Common myeloid progenitor, CD34-positive (primary cell): Measurements from ENCODE around the gene ADAMTSL5.

Experiments
- CTCF ChIA-PET: fragments of 350-600 bp; sonication (Branson Sonifier 250); formaldehyde crosslinking; loops from one replicate; lab custom pipeline; 2021; ENCODE audit warnings: antibody characterized with exemption; lab: Charles Lee
- POLR2A ChIA-PET: fragments of 350-600 bp; sonication (Branson Sonifier 250); formaldehyde crosslinking; loops from one replicate; lab custom pipeline; 2021; ENCODE audit warnings: antibody characterized with exemption; lab: Charles Lee
- DNase-seq, 3 donors: peaks; one replicate each; pipeline versions ENCODE4 v3.0.0 to v3.0.0-alpha.2; 2013
- H3K27ac ChIP-seq, 2 experiments: 1 replicate in 1 of 2; 2 replicates in 1 of 2; pipeline ENCODE4 v1.7.0; 2013; ENCODE audit warnings: inconsistent platforms in 2 of 2, low read length in 2 of 2, mild to moderate bottlenecking in 2 of 2, low read depth in 1 of 2, moderate library complexity in 1 of 2; ENCODE audit not compliant: severe bottlenecking in 2 of 2, insufficient read depth in 1 of 2, poor library complexity in 1 of 2
- H3K27me3 ChIP-seq, 5 experiments: replicated peaks in 2 of 5; 1 replicate in 3 of 5; 2 replicates in 2 of 5; pipeline versions ENCODE4 v1.6.1 to v1.7.0; 2013; ENCODE audit warnings: low read length in 4 of 5, mild to moderate bottlenecking in 2 of 5, moderate library complexity in 2 of 5, inconsistent platforms in 1 of 5; ENCODE audit not compliant: insufficient read depth in 5 of 5, control insufficient read depth in 4 of 5
- H3K36me3 ChIP-seq, 4 experiments: 1 replicate in 2 of 4; 2 replicates in 2 of 4; pipeline versions ENCODE4 v1.6.1 to v1.7.0; 2013; ENCODE audit warnings: low read length in 3 of 4, control low read depth in 1 of 4, mild to moderate bottlenecking in 1 of 4; ENCODE audit not compliant: control insufficient read depth in 4 of 4, insufficient read depth in 4 of 4
- H3K4me1 ChIP-seq, 4 experiments: 1 replicate in 3 of 4; 2 replicates in 1 of 4; pipeline versions ENCODE4 v1.6.1 to v1.7.1; 2013; ENCODE audit warnings: low read length in 3 of 4, mild to moderate bottlenecking in 3 of 4, control low read depth in 1 of 4, inconsistent platforms in 1 of 4, moderate library complexity in 1 of 4; ENCODE audit not compliant: control insufficient read depth in 4 of 4, insufficient read depth in 4 of 4; ENCODE audit errors: control extremely low read depth in 1 of 4
- H3K4me3 ChIP-seq, 7 experiments: 1 replicate in 4 of 7; 2 replicates in 3 of 7; pipeline versions ENCODE4 v1.5.1 to v1.7.0; 2013; ENCODE audit warnings: mild to moderate bottlenecking in 7 of 7, low read length in 6 of 7, moderate library complexity in 6 of 7, inconsistent platforms in 2 of 7, low read depth in 2 of 7, control low read depth in 1 of 7; ENCODE audit not compliant: insufficient read depth in 4 of 7, control insufficient read depth in 1 of 7; ENCODE audit errors: extremely low read depth in 1 of 7
- H3K9me3 ChIP-seq, 5 experiments: 1 replicate in 4 of 5; 2 replicates in 1 of 5; pipeline versions ENCODE4 v1.6.1 to v1.7.1; 2013; ENCODE audit warnings: low read length in 4 of 5, mild to moderate bottlenecking in 2 of 5, inconsistent platforms in 1 of 5, low read depth in 1 of 5, moderate library complexity in 1 of 5; ENCODE audit not compliant: control insufficient read depth in 4 of 5, insufficient read depth in 2 of 5; ENCODE audit errors: control extremely low read depth in 1 of 5
- WGBS: methylation state at CpG from one replicate; pipeline ENCODE4 v1.1.5; 2013; ENCODE audit not compliant: insufficient coverage; 5-methylcytosine and 5-hydroxymethylcytosine counted together

Gene ADAMTSL5

GRCh38 chr19:1513499-1514294 lies 878 bp upstream of the ADAMTSL5 start:
- peaks cover 0 to 8% (median 5%) of the 10 kb centered on the region in 4 experiments for H3K4me1 ChIP-seq
- H3K4me3 ChIP-seq, result peak overlapping the region in 3 of 7 experiments; percentile 2 to 19 (median 6)
- H3K27me3 ChIP-seq, result peaks cover 0 to 79% (median 24%) of the 10 kb centered on the region in 5 experiments
- DNase-seq, result peak; percentile 52 to 73 (median 66)
- no peaks in the 10 kb centered on the region for H3K36me3 ChIP-seq
- peaks cover 0 to 9% (median 3%) of the 10 kb centered on the region in 5 experiments for H3K9me3 ChIP-seq
- no peak overlapping the region for H3K27ac ChIP-seq
- CTCF ChIA-PET, result interaction anchor here (1.4 kb wide), 1 partner anchor 99 kb away, joined by 3 read pairs; no protein-coding TSS in a partner anchor
- POLR2A ChIA-PET, result no interaction called here
- WGBS, result 12% methylated on average over 33 of the region's 52 CpGs

GRCh38 chr19:1511318-1512317 lies 1.2 kb downstream of the ADAMTSL5 start:
- Histone ChIP-seq H3K27ac (no peak overlapping the region), H3K27me3 (peaks cover 0 to 73% (median 20%) of the 10 kb centered on the region in 5 experiments), H3K9me3 (peaks cover 0 to 9% (median 3%) of the 10 kb centered on the region in 5 experiments), H3K4me1 (peaks cover 0 to 20% (median 14%) of the 10 kb centered on the region in 4 experiments), H3K4me3 (no peak overlapping the region), H3K36me3 (no peaks in the 10 kb centered on the region)
- POLR2A ChIA-PET, result no interaction called here
- WGBS, result 53% methylated on average over 7 of the region's 22 CpGs
- CTCF ChIA-PET, result no interaction called here
- DNase-seq, result no peak

- Histone ChIP-seq H3K27me3 (peaks cover 0 to 70% (median 18%) of the 10 kb centered on the region in 5 experiments), H3K27ac (no peak overlapping the region), H3K4me1 (peaks cover 0 to 20% (median 14%) of the 10 kb centered on the region in 4 experiments), H3K36me3 (no peaks in the 10 kb centered on the region), H3K9me3 (peaks cover 0 to 5% (median 0%) of the 10 kb centered on the region in 5 experiments), H3K4me3 (no peak overlapping the region)
- WGBS, result 42% methylated on average over 4 of the region's 9 CpGs
- CTCF ChIA-PET, result no interaction called here
- no peak for DNase-seq
- POLR2A ChIA-PET, result no interaction called here
Measured at GRCh38 chr19:1510807-1511206, 2.0 kb downstream of the ADAMTSL5 start.

- no peak for DNase-seq
- Histone ChIP-seq H3K4me3 (no peak overlapping the region), H3K36me3 (no peaks in the 10 kb centered on the region), H3K9me3 (peaks cover 0 to 5% (median 0%) of the 10 kb centered on the region in 5 experiments), H3K27me3 (peaks cover 0 to 70% (median 18%) of the 10 kb centered on the region in 5 experiments), H3K4me1 (peaks cover 0 to 20% (median 14%) of the 10 kb centered on the region in 4 experiments), H3K27ac (no peak overlapping the region)
- 25% methylated on average over 17 of the region's 25 CpGs for WGBS
- POLR2A ChIA-PET, result no interaction called here
- CTCF ChIA-PET, result no interaction called here
Measured at GRCh38 chr19:1510442-1510806, 2.4 kb downstream of the ADAMTSL5 start.

- H3K4me1 ChIP-seq, result peaks cover 0 to 20% (median 14%) of the 10 kb centered on the region in 4 experiments
- 49% methylated on average over 9 of the region's 11 CpGs for WGBS
- peaks cover 0 to 5% (median 0%) of the 10 kb centered on the region in 5 experiments for H3K9me3 ChIP-seq
- POLR2A ChIA-PET, result no interaction called here
- no peaks in the 10 kb centered on the region for H3K36me3 ChIP-seq
- H3K27ac ChIP-seq, result no peak overlapping the region
- peaks cover 0 to 70% (median 15%) of the 10 kb centered on the region in 5 experiments for H3K27me3 ChIP-seq
- DNase-seq, result no peak
- H3K4me3 ChIP-seq, result no peak overlapping the region
- CTCF ChIA-PET, result interaction anchor here (1.3 to 1.5 kb wide), 3 partner anchors 9 to 38 kb away, joined by 3 to 4 read pairs (median 4); no protein-coding TSS in a partner anchor
Measured at GRCh38 chr19:1509602-1510441, 3.0 kb downstream of the ADAMTSL5 start.

- DNase-seq, result no peak
- ChIA-PET CTCF (interaction anchor here (1.5 kb wide), 2 partner anchors 8 to 14 kb away, joined by 3 to 4 read pairs; no protein-coding TSS in a partner anchor), POLR2A (no interaction called here)
- Histone ChIP-seq H3K27ac (no peak overlapping the region), H3K4me3 (peak overlapping the region in 3 of 7 experiments; percentile 36 to 48 (median 43)), H3K4me1 (peaks cover 0 to 24% (median 16%) of the 10 kb centered on the region in 4 experiments), H3K36me3 (no peaks in the 10 kb centered on the region), H3K9me3 (peaks cover 0 to 5% (median 0%) of the 10 kb centered on the region in 5 experiments), H3K27me3 (peaks cover 0 to 67% (median 13%) of the 10 kb centered on the region in 5 experiments)
- 37% methylated on average over 10 of the region's 12 CpGs for WGBS
Measured at GRCh38 chr19:1508507-1508856, 4.3 kb downstream of the ADAMTSL5 start.
